Left renal cortex interstitium (tissue), 4 donors: ENCODE data around the gene GNG12. TPM values are rescaled to one million over a fixed set of nuclear protein-coding genes. Genes with fewer than 3 reads are reported as not detected.

Experiments
- DNase-seq, 4 donors: peaks; one replicate each; pipeline ENCODE4 v3.0.0-alpha.2; 2013; ENCODE audit warnings: low read depth in 4 of 4, low spot score in 2 of 4, missing footprints in 1 of 4
- polyA plus RNA-seq, 4 donors: library from polyadenylated mRNA; unstranded; fragments of 120-200 nt; gene quantifications; one replicate each; pipeline ENCODE4 v1.2.1, GENCODE V29; 2013; ENCODE audit not compliant: insufficient read length in 4 of 4

Gene GNG12
- polyA plus RNA-seq, 4 donors: 83.3 to 111 (median 106) TPM

GRCh38 chr1:67686267-67687197 is 146.7 kb downstream of the GNG12 start:
- DNase-seq: no peak

GRCh38 chr1:67685558-67686266 is 147.6 kb downstream of the GNG12 start:
- no peak for DNase-seq

GRCh38 chr1:67685067-67685557 is 148.2 kb downstream of the GNG12 start, which contains the start of gene GADD45A:
GADD45A (plus strand) TSS chr1:67685201; CDS start chr1:67685495, 294 bp downstream.
- peak; percentile 92 to 97 (median 94) for DNase-seq

GRCh38 chr1:67684526-67685066 is 148.7 kb downstream of the GNG12 start:
- no peak for DNase-seq

- DNase-seq: no peak
Observed at GRCh38 chr1:67683766-67684525, 149.3 kb downstream of the GNG12 start.

- no peak for DNase-seq
Observed at GRCh38 chr1:67683316-67683715, 150.0 kb downstream of the GNG12 start.

GRCh38 chr1:67682659-67683197 is 150.5 kb downstream of the GNG12 start:
- DNase-seq: no peak

- DNase-seq: no peak
Observed at GRCh38 chr1:67680486-67680885, 152.8 kb downstream of the GNG12 start.

- DNase-seq: no peak
Observed at GRCh38 chr1:67679691-67680090, 153.6 kb downstream of the GNG12 start.

GRCh38 chr1:67677930-67678329 is 155.3 kb downstream of the GNG12 start:
- DNase-seq: no peak

- DNase-seq: no peak
Observed at GRCh38 chr1:67677408-67677807, 155.9 kb downstream of the GNG12 start.

GRCh38 chr1:67676946-67677345 is 156.3 kb downstream of the GNG12 start:
- no peak for DNase-seq

GRCh38 chr1:67676287-67676686 is 157.0 kb downstream of the GNG12 start:
- no peak for DNase-seq

- no peak for DNase-seq
Observed at GRCh38 chr1:67675800-67676199, 157.5 kb downstream of the GNG12 start.

GRCh38 chr1:67674260-67675011 is 158.8 kb downstream of the GNG12 start:
- DNase-seq: no peak

GRCh38 chr1:67673468-67674201 is 159.6 kb downstream of the GNG12 start:
- DNase-seq: no peak

GRCh38 chr1:67672260-67672803 is 160.9 kb downstream of the GNG12 start:
- DNase-seq: no peak

GRCh38 chr1:67668660-67669059 is 164.6 kb downstream of the GNG12 start:
- DNase-seq: no peak
